ENCODE results near the gene RAVER1. TPM values are rescaled to one million over a fixed set of nuclear protein-coding genes. Genes with fewer than 3 reads are reported as not detected.

The RAVER1 gene
- total and polyA plus RNA-seq, 2 donors (not counting 3 experiments of a cell fraction or from before 2014, with no cell fraction given), result 5.2 to 47.6 TPM

DNA sequence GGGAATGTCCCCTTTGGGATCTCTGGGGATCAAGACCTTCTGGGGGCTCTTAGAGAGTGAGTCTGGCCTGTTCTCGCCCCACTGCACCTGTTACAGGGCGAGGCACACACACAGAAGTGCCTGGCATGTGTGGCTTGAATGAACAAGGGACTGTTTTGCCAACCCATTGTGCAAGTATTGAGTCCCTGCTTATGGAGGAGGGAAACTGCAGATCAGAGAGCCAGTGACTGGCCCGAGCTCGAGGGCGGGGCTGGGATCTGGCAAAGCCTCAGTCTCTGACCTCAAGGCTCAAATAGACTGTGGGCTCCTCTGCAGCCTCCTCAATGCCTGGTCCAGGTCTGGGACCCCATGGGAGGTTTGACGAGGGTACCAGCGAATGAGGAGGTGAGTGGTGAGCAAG lies 5.5 kb downstream of the RAVER1 start:
- Histone ChIP-seq H3K9me1 (replicated peaks; ENCODE audit: control insufficient read depth, extremely low read depth, insufficient read depth, low read length) (no peaks in the 10 kb centered on the region), H3K9ac (replicated peaks; ENCODE audit: extremely low read depth, insufficient read depth, low read length) (no peak overlapping the region), H3K4me1 (ENCODE audit: control insufficient read depth, extremely low read depth, insufficient read depth, low read length) (peaks cover 6% of the 10 kb centered on the region), H3K79me2 (ENCODE audit: control insufficient read depth, insufficient read depth, low read length) (peaks cover 24% of the 10 kb centered on the region), H3K4me2 (ENCODE audit: insufficient read depth, low read length) (no peak overlapping the region), H3K4me3 (replicated peaks in 1 of 3; ENCODE audit: insufficient read depth in 1 of 3, low read depth in 1 of 3, low read length in 3 of 3) (no peak overlapping the region), H2AFZ (ENCODE audit: low read depth, low read length) (no peak overlapping the region), H3K27me3 (ENCODE audit: control insufficient read depth in 2 of 2, insufficient read depth in 2 of 2, low read length in 2 of 2) (no peaks in the 10 kb centered on the region), H3K36me3 (ENCODE audit: control insufficient read depth in 2 of 2, extremely low read depth in 1 of 2, insufficient read depth in 2 of 2, low read length in 2 of 2) (peaks cover 9 to 39% of the 10 kb centered on the region in 2 experiments), H3K9me3 (replicated peaks; ENCODE audit: control insufficient read depth, insufficient read depth, low read length) (no peaks in the 10 kb centered on the region), H3K27ac (ENCODE audit: insufficient read depth, low read depth, low read length) (no peak overlapping the region), H4K20me1 (replicated peaks; ENCODE audit: control insufficient read depth, extremely low read depth, insufficient read depth, low read length) (no peaks in the 10 kb centered on the region)
- CTCF ChIA-PET, result interaction anchor here (1.5 kb wide), 1 partner anchor 58 kb away, joined by 3 read pairs; no protein-coding TSS in a partner anchor
- FAIRE-seq, result no peak
- POLR2A ChIA-PET, result no interaction called here
- DNase-seq (ENCODE audit: low read depth, low spot score), result no peak
- no peak for TF ChIP-seq JUN (IDR thresholded peaks at IDR 0.05; ENCODE audit: borderline replicate concordance, insufficient read depth, insufficient read length, low read depth)
- no peak for TF ChIP-seq FOS (IDR thresholded peaks at IDR 0.05; ENCODE audit: borderline replicate concordance, insufficient read depth, low read length)
- no peak for TF ChIP-seq MYC (IDR thresholded peaks at IDR 0.05; ENCODE audit: low read depth, low read length)
- TF ChIP-seq, protein P1, sequence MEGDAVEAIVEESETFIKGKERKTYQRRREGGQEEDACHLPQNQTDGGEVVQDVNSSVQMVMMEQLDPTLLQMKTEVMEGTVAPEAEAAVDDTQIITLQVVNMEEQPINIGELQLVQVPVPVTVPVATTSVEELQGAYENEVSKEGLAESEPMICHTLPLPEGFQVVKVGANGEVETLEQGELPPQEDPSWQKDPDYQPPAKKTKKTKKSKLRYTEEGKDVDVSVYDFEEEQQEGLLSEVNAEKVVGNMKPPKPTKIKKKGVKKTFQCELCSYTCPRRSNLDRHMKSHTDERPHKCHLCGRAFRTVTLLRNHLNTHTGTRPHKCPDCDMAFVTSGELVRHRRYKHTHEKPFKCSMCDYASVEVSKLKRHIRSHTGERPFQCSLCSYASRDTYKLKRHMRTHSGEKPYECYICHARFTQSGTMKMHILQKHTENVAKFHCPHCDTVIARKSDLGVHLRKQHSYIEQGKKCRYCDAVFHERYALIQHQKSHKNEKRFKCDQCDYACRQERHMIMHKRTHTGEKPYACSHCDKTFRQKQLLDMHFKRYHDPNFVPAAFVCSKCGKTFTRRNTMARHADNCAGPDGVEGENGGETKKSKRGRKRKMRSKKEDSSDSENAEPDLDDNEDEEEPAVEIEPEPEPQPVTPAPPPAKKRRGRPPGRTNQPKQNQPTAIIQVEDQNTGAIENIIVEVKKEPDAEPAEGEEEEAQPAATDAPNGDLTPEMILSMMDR (IDR thresholded peaks at IDR 0.05; ENCODE audit: extremely low read depth in 1 of 2, insufficient read depth in 1 of 2, low read depth in 1 of 2, low read length in 2 of 2), result no peak
- TF ChIP-seq GATA2 (IDR thresholded peaks at IDR 0.05; ENCODE audit: insufficient read depth, insufficient read length, low read depth, low read length), result no peak
- TF ChIP-seq POLR2A (IDR thresholded peaks at IDR 0.05; ENCODE audit: low read depth, low read length), result no peak
- TF ChIP-seq EZH2 (IDR thresholded peaks at IDR 0.05; ENCODE audit: borderline replicate concordance, low read depth, low read length, severe bottlenecking), result no peak
- no peak for TF ChIP-seq POLR2AphosphoS5 (IDR thresholded peaks at IDR 0.05; ENCODE audit: insufficient read depth, low read depth, low read length)
- dilution Hi-C loops (cut with MboI; ENCODE audit: extremely low pct_ligation_motif_present, low sequenced_read_pairs) (no loop called here), intact Hi-C loops (cut with micrococcal nuclease) (no loop called here)
- BruUV-seq (replicated peaks), result no TSS peak

Data from endothelial cell of umbilical vein (primary cell).